HCT116 (cell line): ENCODE results near the gene ZNF341. TPM values are rescaled to one million over a fixed set of nuclear protein-coding genes. Genes with fewer than 3 reads are reported as not detected.

ENCODE experiments used
- ATAC-seq: fragments of 200-7000 bp; cut with Tn5 transposase; 2 replicates; pipeline ENCODE4 v1.9.1; 2020; ENCODE audit warnings: mild to moderate bottlenecking, moderate library complexity
- BruUV-seq: library from RNA; stranded (reverse); fragments of 400-500 nt; replicated peaks from 2 replicates; lab custom pipeline; 2021; lab: Mats Ljungman, UMichigan
- CTCF ChIA-PET: fragments of 300-600 bp; sonication (Branson Sonifier 250); formaldehyde crosslinking; loops from one replicate; lab custom pipeline; 2021; ENCODE audit warnings: antibody characterized with exemption; lab: Charles Lee
- POLR2A ChIA-PET: fragments of 300-600, 350-600 bp; sonication (Branson Sonifier 250); formaldehyde crosslinking; loops from one replicate; lab custom pipeline; 2021; ENCODE audit warnings: antibody characterized with exemption; lab: Charles Lee
- RAD21 ChIA-PET, 2 experiments: fragments of 300-600 bp; sonication (Branson Sonifier 250); formaldehyde crosslinking; loops; one replicate each; lab custom pipeline; 2023; ENCODE audit warnings: low total read pairs in 2 of 2; ENCODE audit not compliant: uncharacterized antibody in 2 of 2, unreplicated experiment in 2 of 2, low non-redundant PET in 1 of 2; lab: Charles Lee
- DNase-seq: peaks from one replicate; pipeline ENCODE4 v3.0.0-alpha.2; 2010; ENCODE audit warnings: low read depth, low spot score
- H2AFZ ChIP-seq: fragments of 200-600 bp; shearing (Covaris generic), sonication (generic); 2 replicates; pipeline ENCODE4 v1.6.1; 2017; ENCODE audit warnings: low read depth, mixed run types, mixed read lengths, antibody characterized with exemption, low read length; ENCODE audit not compliant: poor library complexity, severe bottlenecking
- H3K27ac ChIP-seq: 2 replicates; pipeline ENCODE4 v1.5.1; 2012; ENCODE audit warnings: low read depth, low read length
- H3K27me3 ChIP-seq: fragments of 200-600 bp; sonication (generic); 2 replicates; pipeline ENCODE4 v1.6.1; 2016; ENCODE audit warnings: mixed run types, low read length, mixed read lengths; ENCODE audit not compliant: insufficient read depth
- H3K36me3 ChIP-seq, 2 experiments: fragments of 200-500 bp in 1 of 2; fragments of 200-600 bp in 1 of 2; sonication (Bioruptor generic) in 1 of 2; sonication (generic) in 1 of 2; 2 replicates each; pipeline versions ENCODE4 v1.5.1 to v1.6.1; 2014 to 2016; ENCODE audit warnings: low read length in 2 of 2, inconsistent platforms in 1 of 2, mixed read lengths in 1 of 2, mixed run types in 1 of 2; ENCODE audit not compliant: insufficient read depth in 2 of 2, control insufficient read depth in 1 of 2
- H3K4me1 ChIP-seq, 2 experiments: fragments of 200-600 bp in 1 of 2; sonication (generic) in 1 of 2; 2 replicates each; pipeline versions ENCODE4 v1.5.1 to v1.6.1; 2012 to 2017; ENCODE audit warnings: low read length in 2 of 2, inconsistent platforms in 1 of 2, mild to moderate bottlenecking in 1 of 2, mixed read lengths in 1 of 2, mixed run types in 1 of 2, moderate library complexity in 1 of 2; ENCODE audit not compliant: insufficient read depth in 2 of 2, control insufficient read depth in 1 of 2
- H3K4me2 ChIP-seq: fragments of 200-600 bp; sonication (generic); 2 replicates; pipeline ENCODE4 v1.6.1; 2017; ENCODE audit warnings: mixed run types, low read length, mixed read lengths
- H3K4me3 ChIP-seq, 2 experiments: fragments of 200-600 bp in 1 of 2; sonication (generic) in 1 of 2; replicated peaks in 1 of 2; 2 replicates each; pipeline ENCODE4 v1.5.1; 2011 to 2016; ENCODE audit warnings: low read length in 2 of 2, control low read depth in 1 of 2, low read depth in 1 of 2, mild to moderate bottlenecking in 1 of 2, mixed read lengths in 1 of 2, mixed run types in 1 of 2
- H3K79me2 ChIP-seq: fragments of 200-600 bp; sonication (generic); 2 replicates; pipeline ENCODE4 v1.6.1; 2017; ENCODE audit warnings: mild to moderate bottlenecking, mixed run types, low read length, moderate library complexity, mixed read lengths; ENCODE audit not compliant: insufficient read depth
- H3K9ac ChIP-seq: fragments of 200-600 bp; sonication (generic); 2 replicates; pipeline ENCODE4 v1.6.1; 2016; ENCODE audit warnings: low read length, mixed read lengths
- H3K9me2 ChIP-seq: fragments of 200-600 bp; sonication (generic), shearing (Covaris generic); 2 replicates; pipeline ENCODE4 v1.6.1; 2017; ENCODE audit warnings: mixed run types, mild to moderate bottlenecking, moderate library complexity; ENCODE audit not compliant: insufficient read depth
- H3K9me3 ChIP-seq, 2 experiments: fragments of 200-500 bp in 1 of 2; fragments of 200-600 bp in 1 of 2; sonication (Bioruptor generic) in 1 of 2; sonication (generic) in 1 of 2; 2 replicates each; pipeline ENCODE4 v1.6.1; 2014 to 2017; ENCODE audit warnings: low read length in 2 of 2, mixed read lengths in 2 of 2, inconsistent platforms in 1 of 2, low read depth in 1 of 2, mild to moderate bottlenecking in 1 of 2, mixed run types in 1 of 2, moderate library complexity in 1 of 2; ENCODE audit not compliant: control insufficient read depth in 1 of 2, insufficient read depth in 1 of 2
- H4K20me1 ChIP-seq: fragments of 200-600 bp; sonication (generic), shearing (Covaris generic); 2 replicates; pipeline ENCODE4 v1.6.1; 2017; ENCODE audit warnings: mixed run types, mild to moderate bottlenecking, moderate library complexity; ENCODE audit not compliant: insufficient read depth
- CEBPB ChIP-seq: IDR thresholded peaks from 2 replicates; pipeline ENCODE4 v1.6.1; 2012; ENCODE audit warnings: low read depth
- EGR1 ChIP-seq: IDR thresholded peaks from 2 replicates; pipeline ENCODE4 v1.6.1; 2012; ENCODE audit warnings: low read depth
- EZH2phosphoT487 ChIP-seq: fragments of 200-600 bp; IDR thresholded peaks from 2 replicates; pipeline ENCODE4 v1.6.1; 2018; ENCODE audit warnings: antibody characterized with exemption, borderline replicate concordance
- JUND ChIP-seq: IDR thresholded peaks from 2 replicates; pipeline ENCODE4 v1.6.1; 2012
- POLR2A ChIP-seq: IDR thresholded peaks from 2 replicates; pipeline ENCODE4 v1.7.0; 2011; ENCODE audit warnings: borderline replicate concordance; ENCODE audit not compliant: insufficient read depth, insufficient read length; ENCODE audit errors: extremely low read depth
- POLR2AphosphoS5 ChIP-seq: IDR thresholded peaks from 2 replicates; pipeline ENCODE4 v1.6.1; 2011; ENCODE audit warnings: mild to moderate bottlenecking, low read depth, low read length, moderate library complexity
- RAD21 ChIP-seq: IDR thresholded peaks from 2 replicates; pipeline ENCODE4 v1.6.1; 2012; ENCODE audit warnings: low read depth, mild to moderate bottlenecking
- SIN3A ChIP-seq: IDR thresholded peaks from 2 replicates; pipeline ENCODE4 v1.6.1; 2012; ENCODE audit warnings: low read depth
- SRF ChIP-seq: IDR thresholded peaks from 2 replicates; pipeline ENCODE4 v1.6.1; 2012; ENCODE audit warnings: low read depth
- YY1 ChIP-seq: IDR thresholded peaks from 2 replicates; pipeline ENCODE4 v1.6.1; 2011; ENCODE audit warnings: low read length, low read depth, moderate library complexity, mild to moderate bottlenecking; ENCODE audit not compliant: insufficient replicate concordance; ENCODE audit errors: extremely low read depth
- intact Hi-C: fragments of 100-400 bp; cut with micrococcal nuclease; formaldehyde crosslinking; loops from 2 replicates; pipeline ENCODE4 v1.10.0; 2022
- total RNA-seq: library from RNA; stranded (reverse); gene quantifications from one replicate; pipeline ENCODE4 v1.2.1, GENCODE V29; 2021; ENCODE audit not compliant: unreplicated experiment
- TF ChIP-seq, protein P1 (sequence below): IDR thresholded peaks from 2 replicates; pipeline ENCODE4 v1.6.1; 2012; ENCODE audit warnings: low read depth
- TF ChIP-seq, protein P2 (sequence below): IDR thresholded peaks from 2 replicates; pipeline ENCODE4 v1.6.1; 2011; ENCODE audit warnings: mild to moderate bottlenecking, low read length, moderate library complexity; ENCODE audit not compliant: insufficient replicate concordance; ENCODE audit errors: extremely low read depth
- TF ChIP-seq, protein P3 (sequence below): IDR thresholded peaks from 2 replicates; pipeline ENCODE4 v1.6.1; 2012

ZNF341 gene
- total RNA-seq, 1 experiment from 2014 or later = 4.9 TPM

DNA sequence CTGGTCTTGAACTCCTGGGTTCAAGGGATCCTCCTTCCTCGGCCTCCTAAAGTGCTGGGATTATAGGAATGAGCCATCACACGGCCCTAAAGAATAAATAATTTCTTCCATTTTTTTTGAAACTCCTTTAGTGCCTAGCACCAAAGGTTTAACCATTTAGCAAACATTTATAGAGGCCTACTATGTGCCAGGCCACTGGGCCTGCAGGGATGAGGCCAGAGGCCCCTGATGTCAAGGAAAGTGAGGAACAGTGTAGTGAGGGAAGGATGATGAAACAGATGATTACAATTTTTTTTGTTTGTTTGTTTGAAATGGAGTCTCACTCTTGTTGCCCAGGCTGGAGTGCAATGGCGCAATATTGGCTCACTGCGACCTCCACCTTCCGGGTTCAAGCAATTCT, 33.8 kb downstream of the ZNF341 start:
- no peaks in the 10 kb centered on the region for H3K9me2 ChIP-seq
- CTCF ChIA-PET = no interaction called here
- TF ChIP-seq, protein P1, sequence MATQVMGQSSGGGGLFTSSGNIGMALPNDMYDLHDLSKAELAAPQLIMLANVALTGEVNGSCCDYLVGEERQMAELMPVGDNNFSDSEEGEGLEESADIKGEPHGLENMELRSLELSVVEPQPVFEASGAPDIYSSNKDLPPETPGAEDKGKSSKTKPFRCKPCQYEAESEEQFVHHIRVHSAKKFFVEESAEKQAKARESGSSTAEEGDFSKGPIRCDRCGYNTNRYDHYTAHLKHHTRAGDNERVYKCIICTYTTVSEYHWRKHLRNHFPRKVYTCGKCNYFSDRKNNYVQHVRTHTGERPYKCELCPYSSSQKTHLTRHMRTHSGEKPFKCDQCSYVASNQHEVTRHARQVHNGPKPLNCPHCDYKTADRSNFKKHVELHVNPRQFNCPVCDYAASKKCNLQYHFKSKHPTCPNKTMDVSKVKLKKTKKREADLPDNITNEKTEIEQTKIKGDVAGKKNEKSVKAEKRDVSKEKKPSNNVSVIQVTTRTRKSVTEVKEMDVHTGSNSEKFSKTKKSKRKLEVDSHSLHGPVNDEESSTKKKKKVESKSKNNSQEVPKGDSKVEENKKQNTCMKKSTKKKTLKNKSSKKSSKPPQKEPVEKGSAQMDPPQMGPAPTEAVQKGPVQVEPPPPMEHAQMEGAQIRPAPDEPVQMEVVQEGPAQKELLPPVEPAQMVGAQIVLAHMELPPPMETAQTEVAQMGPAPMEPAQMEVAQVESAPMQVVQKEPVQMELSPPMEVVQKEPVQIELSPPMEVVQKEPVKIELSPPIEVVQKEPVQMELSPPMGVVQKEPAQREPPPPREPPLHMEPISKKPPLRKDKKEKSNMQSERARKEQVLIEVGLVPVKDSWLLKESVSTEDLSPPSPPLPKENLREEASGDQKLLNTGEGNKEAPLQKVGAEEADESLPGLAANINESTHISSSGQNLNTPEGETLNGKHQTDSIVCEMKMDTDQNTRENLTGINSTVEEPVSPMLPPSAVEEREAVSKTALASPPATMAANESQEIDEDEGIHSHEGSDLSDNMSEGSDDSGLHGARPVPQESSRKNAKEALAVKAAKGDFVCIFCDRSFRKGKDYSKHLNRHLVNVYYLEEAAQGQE = no peak
- TF ChIP-seq POLR2AphosphoS5 (no peak), CEBPB (no peak), YY1 (no peak), JUND (no peak), EZH2phosphoT487 (no peak), RAD21 (no peak), POLR2A (no peak), EGR1 (no peak), SIN3A (no peak), SRF (no peak)
- TF ChIP-seq, protein P2, sequence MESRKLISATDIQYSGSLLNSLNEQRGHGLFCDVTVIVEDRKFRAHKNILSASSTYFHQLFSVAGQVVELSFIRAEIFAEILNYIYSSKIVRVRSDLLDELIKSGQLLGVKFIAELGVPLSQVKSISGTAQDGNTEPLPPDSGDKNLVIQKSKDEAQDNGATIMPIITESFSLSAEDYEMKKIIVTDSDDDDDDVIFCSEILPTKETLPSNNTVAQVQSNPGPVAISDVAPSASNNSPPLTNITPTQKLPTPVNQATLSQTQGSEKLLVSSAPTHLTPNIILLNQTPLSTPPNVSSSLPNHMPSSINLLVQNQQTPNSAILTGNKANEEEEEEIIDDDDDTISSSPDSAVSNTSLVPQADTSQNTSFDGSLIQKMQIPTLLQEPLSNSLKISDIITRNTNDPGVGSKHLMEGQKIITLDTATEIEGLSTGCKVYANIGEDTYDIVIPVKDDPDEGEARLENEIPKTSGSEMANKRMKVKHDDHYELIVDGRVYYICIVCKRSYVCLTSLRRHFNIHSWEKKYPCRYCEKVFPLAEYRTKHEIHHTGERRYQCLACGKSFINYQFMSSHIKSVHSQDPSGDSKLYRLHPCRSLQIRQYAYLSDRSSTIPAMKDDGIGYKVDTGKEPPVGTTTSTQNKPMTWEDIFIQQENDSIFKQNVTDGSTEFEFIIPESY = no peak
- TF ChIP-seq, protein P3, sequence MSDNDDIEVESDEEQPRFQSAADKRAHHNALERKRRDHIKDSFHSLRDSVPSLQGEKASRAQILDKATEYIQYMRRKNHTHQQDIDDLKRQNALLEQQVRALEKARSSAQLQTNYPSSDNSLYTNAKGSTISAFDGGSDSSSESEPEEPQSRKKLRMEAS = no peak
- H3K27me3 ChIP-seq = no peaks in the 10 kb centered on the region
- ATAC-seq (no peak), DNase-seq (no peak)
- no peaks in the 10 kb centered on the region for H4K20me1 ChIP-seq
- BruUV-seq = no TSS peak
- RAD21 ChIA-PET = no interaction called here
- no peak overlapping the region for H3K27ac ChIP-seq
- H3K4me1 ChIP-seq = no peaks in the 10 kb centered on the region
- POLR2A ChIA-PET = no interaction called here
- H3K4me2 ChIP-seq = no peak overlapping the region
- H3K4me3 ChIP-seq = no peak overlapping the region
- H3K9me3 ChIP-seq = no peaks in the 10 kb centered on the region
- no peak overlapping the region for H2AFZ ChIP-seq
- H3K36me3 ChIP-seq = no peaks in the 10 kb centered on the region; a peak in 1 of 4 replicates
- no peak overlapping the region for H3K9ac ChIP-seq
- no peaks in the 10 kb centered on the region for H3K79me2 ChIP-seq
- intact Hi-C loops = no loop called here
